Measurements from ENCODE around the gene KIF16B.

The KIF16B gene

DNA sequence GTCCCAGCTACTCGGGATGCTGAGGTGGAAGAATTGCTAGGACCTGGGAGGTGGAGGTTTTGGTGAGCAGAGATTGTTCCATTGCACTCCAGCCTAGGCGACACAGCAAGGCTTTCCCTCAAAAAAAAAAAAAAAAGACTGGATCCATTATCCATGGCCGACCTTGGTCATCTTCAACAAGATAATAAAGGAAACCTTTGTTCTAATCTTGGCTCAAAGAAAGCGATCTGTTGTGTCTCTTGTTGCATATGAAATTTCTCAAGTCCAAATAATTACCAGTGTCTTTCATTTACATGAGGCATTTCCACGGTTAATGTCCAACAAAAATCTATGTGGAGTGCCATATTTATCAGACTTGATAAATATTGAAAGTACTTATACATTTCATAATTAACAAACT lies 23.7 kb upstream of the KIF16B start:
- TF ChIP-seq SIN3A (IDR thresholded peaks at IDR 0.05; ENCODE audit: borderline replicate concordance, insufficient read depth, low read length), result no peak
- TF ChIP-seq, protein P1, sequence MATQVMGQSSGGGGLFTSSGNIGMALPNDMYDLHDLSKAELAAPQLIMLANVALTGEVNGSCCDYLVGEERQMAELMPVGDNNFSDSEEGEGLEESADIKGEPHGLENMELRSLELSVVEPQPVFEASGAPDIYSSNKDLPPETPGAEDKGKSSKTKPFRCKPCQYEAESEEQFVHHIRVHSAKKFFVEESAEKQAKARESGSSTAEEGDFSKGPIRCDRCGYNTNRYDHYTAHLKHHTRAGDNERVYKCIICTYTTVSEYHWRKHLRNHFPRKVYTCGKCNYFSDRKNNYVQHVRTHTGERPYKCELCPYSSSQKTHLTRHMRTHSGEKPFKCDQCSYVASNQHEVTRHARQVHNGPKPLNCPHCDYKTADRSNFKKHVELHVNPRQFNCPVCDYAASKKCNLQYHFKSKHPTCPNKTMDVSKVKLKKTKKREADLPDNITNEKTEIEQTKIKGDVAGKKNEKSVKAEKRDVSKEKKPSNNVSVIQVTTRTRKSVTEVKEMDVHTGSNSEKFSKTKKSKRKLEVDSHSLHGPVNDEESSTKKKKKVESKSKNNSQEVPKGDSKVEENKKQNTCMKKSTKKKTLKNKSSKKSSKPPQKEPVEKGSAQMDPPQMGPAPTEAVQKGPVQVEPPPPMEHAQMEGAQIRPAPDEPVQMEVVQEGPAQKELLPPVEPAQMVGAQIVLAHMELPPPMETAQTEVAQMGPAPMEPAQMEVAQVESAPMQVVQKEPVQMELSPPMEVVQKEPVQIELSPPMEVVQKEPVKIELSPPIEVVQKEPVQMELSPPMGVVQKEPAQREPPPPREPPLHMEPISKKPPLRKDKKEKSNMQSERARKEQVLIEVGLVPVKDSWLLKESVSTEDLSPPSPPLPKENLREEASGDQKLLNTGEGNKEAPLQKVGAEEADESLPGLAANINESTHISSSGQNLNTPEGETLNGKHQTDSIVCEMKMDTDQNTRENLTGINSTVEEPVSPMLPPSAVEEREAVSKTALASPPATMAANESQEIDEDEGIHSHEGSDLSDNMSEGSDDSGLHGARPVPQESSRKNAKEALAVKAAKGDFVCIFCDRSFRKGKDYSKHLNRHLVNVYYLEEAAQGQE (IDR thresholded peaks at IDR 0.05; ENCODE audit: insufficient read depth in 1 of 2, low read depth in 2 of 2, low read length in 2 of 2), result no peak
- no peak for TF ChIP-seq POLR2AphosphoS5 (IDR thresholded peaks at IDR 0.05; ENCODE audit: low read depth, low read length)
- no peak for TF ChIP-seq FOXP2 (optimal IDR thresholded peaks at IDR 0.05; ENCODE audit: borderline replicate concordance, extremely low read depth, extremely low read length, insufficient read depth)
- TF ChIP-seq TAF1 (IDR thresholded peaks at IDR 0.05; ENCODE audit: borderline replicate concordance, insufficient read depth, low read length), result no peak

DNA sequence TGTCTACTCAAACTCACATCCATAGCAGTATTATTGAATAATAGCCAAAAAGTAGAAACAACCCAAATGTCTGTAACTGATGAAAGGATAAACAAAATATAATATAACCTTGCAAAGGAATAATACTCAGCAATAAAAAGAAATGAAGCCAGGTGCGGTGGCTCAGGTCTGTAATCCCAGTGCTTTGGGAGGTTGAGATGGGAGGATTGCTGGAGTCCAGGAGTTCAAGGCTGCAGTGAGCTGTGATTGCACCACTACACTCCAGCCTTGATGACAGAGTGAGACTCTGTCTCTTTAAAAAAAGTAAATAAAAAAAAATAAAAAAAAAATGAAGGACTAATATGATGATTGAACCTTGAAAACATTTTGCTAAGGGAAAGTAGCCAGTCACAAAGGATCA lies 22.1 kb upstream of the KIF16B start:
- TF ChIP-seq, protein P1 (IDR thresholded peaks at IDR 0.05; ENCODE audit: insufficient read depth in 1 of 2, low read depth in 2 of 2, low read length in 2 of 2), result no peak
- TF ChIP-seq SIN3A (IDR thresholded peaks at IDR 0.05; ENCODE audit: borderline replicate concordance, insufficient read depth, low read length), result no peak
- TF ChIP-seq POLR2AphosphoS5 (IDR thresholded peaks at IDR 0.05; ENCODE audit: low read depth, low read length), result no peak
- no peak for TF ChIP-seq FOXP2 (optimal IDR thresholded peaks at IDR 0.05; ENCODE audit: borderline replicate concordance, extremely low read depth, extremely low read length, insufficient read depth)
- no peak for TF ChIP-seq TAF1 (IDR thresholded peaks at IDR 0.05; ENCODE audit: borderline replicate concordance, insufficient read depth, low read length)

DNA sequence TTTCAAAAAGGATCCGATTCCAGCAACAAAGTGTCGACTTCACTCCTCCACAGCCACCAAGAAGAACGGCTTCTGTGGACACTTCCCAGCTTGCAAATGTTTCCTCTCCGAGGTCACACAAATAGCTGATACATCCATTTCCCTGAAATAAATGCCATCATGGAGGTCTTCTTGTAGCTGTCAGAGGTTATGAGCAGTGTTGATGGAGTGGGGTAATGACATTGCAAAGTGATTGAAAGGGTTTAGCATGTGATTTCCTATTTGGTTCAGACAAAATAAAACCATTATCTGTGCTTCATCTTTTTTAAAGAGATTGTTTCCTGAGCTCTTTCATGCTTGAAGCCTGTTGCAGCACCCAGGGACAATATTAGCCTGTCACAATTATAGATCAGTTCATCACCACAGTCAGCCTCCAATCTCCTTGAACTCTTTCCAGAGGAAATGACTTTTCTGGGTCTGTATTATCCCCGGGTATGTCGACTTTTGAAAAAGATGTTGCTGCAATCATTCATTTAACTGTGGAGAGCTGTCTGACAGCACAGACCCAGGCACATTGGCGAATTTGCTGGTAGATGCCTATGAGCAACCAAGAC lies 16.9 kb upstream of the KIF16B start:
- TF ChIP-seq, protein P1 (IDR thresholded peaks at IDR 0.05; ENCODE audit: insufficient read depth in 1 of 2, low read depth in 2 of 2, low read length in 2 of 2), result no peak
- TF ChIP-seq POLR2AphosphoS5 (IDR thresholded peaks at IDR 0.05; ENCODE audit: low read depth, low read length), result no peak

DNA sequence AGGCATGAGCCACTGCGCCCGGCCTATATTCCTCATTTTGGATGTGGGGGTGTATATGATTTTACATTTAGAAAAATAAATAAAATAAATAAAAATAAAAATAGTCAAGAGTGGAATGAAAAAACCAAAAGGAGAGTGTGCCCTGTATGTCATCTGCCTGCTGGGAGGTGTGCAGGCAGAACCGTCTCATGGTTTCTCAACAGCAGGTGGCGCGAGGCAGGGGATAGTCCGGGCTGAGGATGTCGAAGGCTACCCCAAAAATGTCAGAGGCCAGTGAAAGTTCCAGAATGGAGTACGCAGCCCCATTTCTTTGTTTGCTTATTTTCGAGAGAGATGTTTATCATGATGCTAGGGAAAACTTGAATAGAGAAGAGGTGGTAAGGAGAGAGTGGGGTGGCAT lies 16.4 kb upstream of the KIF16B start:
- TF ChIP-seq TAF1 (IDR thresholded peaks at IDR 0.05; ENCODE audit: borderline replicate concordance, insufficient read depth, low read length), result no peak

DNA sequence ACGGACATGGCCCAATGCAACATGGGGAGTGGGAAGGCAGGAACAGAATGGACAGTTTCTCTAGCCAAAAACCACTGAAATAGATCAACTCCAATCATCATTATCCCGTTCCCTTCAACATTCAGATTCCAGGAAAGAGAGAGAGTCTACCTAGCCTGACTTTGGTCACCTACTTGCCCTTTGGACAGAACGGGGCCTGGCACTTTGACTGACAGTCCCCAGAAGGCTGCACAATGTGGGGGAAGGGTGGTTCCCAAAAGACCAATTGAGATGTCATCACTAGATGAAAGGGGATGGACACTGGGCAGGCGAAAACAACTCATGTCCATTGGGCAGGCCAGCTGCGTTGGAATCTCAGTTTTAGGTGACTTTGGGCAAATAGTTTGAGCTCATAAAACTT lies 15.0 kb upstream of the KIF16B start:
- TF ChIP-seq SIN3A (IDR thresholded peaks at IDR 0.05; ENCODE audit: borderline replicate concordance, insufficient read depth, low read length) (no peak), POLR2AphosphoS5 (IDR thresholded peaks at IDR 0.05; ENCODE audit: low read depth, low read length) (no peak), FOXP2 (optimal IDR thresholded peaks at IDR 0.05; ENCODE audit: borderline replicate concordance, extremely low read depth, extremely low read length, insufficient read depth) (no peak), TAF1 (IDR thresholded peaks at IDR 0.05; ENCODE audit: borderline replicate concordance, insufficient read depth, low read length) (no peak)
- TF ChIP-seq, protein P1 (IDR thresholded peaks at IDR 0.05; ENCODE audit: insufficient read depth in 1 of 2, low read depth in 2 of 2, low read length in 2 of 2), result no peak
